PC-3 (cell line): ENCODE results near the gene HDHD5.

ENCODE experiments used
- EZH2 ChIP-seq: fragments of 300-600 bp; sonication (generic); IDR thresholded peaks from one replicate; pipeline ENCODE4 v1.6.1; 2017; ENCODE audit warnings: antibody characterized with exemption, mild to moderate bottlenecking, low read length; ENCODE audit not compliant: unreplicated experiment
- TF ChIP-seq, protein P1 (sequence below): fragments of 300-600 bp; sonication (generic); conservative IDR thresholded peaks from 2 replicates; pipeline ENCODE4 v1.5.1; 2017; ENCODE audit warnings: antibody characterized with exemption, low read depth, mild to moderate bottlenecking, low read length

DNA sequence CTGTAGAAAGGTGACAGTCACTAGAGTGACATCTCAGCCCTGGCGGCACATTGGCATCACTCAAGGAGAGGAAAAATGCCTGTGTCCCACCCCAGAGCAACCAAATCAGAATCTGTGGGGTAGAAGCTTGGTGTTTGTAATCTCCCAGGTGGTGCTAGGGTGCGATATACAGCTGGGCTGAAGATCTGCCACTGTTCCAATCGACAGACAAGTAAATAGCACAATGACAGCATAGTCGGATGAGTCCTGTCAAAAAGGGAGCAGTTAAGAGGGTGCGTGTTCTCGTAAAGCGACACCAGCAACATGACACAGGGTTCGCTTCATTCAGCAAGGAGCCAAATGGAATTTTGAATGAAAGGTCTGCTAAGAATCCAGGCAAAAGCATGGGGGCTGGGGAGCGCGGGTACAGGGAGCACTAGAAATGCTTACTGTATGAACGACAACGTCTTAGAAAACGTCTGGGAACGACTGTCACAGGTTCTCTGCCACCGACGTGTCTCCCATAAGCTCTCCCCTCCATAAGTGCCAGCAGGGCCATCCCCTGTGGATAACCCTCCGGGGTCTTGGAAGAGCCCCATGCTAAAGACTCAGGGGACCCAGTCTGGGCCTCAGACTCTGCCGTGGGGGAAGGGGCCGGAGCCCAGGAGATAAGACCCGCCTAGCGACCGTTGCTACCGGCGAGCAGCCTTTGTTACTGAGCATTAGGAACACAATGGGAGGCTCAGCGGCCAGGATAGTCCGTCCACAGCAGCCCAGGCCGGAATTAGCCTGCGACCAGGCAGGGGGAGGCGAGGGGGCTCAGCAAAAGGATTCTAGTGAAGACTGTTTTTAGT, 39.3 kb upstream of the HDHD5 start:
- TF ChIP-seq, protein P1, sequence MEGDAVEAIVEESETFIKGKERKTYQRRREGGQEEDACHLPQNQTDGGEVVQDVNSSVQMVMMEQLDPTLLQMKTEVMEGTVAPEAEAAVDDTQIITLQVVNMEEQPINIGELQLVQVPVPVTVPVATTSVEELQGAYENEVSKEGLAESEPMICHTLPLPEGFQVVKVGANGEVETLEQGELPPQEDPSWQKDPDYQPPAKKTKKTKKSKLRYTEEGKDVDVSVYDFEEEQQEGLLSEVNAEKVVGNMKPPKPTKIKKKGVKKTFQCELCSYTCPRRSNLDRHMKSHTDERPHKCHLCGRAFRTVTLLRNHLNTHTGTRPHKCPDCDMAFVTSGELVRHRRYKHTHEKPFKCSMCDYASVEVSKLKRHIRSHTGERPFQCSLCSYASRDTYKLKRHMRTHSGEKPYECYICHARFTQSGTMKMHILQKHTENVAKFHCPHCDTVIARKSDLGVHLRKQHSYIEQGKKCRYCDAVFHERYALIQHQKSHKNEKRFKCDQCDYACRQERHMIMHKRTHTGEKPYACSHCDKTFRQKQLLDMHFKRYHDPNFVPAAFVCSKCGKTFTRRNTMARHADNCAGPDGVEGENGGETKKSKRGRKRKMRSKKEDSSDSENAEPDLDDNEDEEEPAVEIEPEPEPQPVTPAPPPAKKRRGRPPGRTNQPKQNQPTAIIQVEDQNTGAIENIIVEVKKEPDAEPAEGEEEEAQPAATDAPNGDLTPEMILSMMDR = no peak
- no peak for TF ChIP-seq EZH2
